Left kidney (tissue), 2 donors: ENCODE measurements around the gene UBAP2L. TPM values are rescaled to one million over a fixed set of nuclear protein-coding genes. Genes with fewer than 3 reads are reported as not detected.
A peak's percentile ranks its signal among the peaks of the same experiment; 100 is the strongest.
"Not testable (repeated sequence)": the region's sequence is repeated elsewhere in the genome, so short reads cannot be mapped to it uniquely, and the experiment has no call there.

Source experiments
- DNase-seq: peaks from one replicate; pipeline ENCODE4 v3.0.0-alpha.2; 2013
- polyA plus RNA-seq: library from polyadenylated mRNA; unstranded; fragments of 120-200 nt; gene quantifications from one replicate; pipeline ENCODE4 v1.2.1, GENCODE V29; 2013; ENCODE audit not compliant: insufficient read length

The UBAP2L gene
- polyA plus RNA-seq, 1 donor: 210 TPM

- DNase-seq: no peak
These were observed 19.6 kb downstream of the UBAP2L start for GRCh38 chr1:154240294-154240833.

DNA sequence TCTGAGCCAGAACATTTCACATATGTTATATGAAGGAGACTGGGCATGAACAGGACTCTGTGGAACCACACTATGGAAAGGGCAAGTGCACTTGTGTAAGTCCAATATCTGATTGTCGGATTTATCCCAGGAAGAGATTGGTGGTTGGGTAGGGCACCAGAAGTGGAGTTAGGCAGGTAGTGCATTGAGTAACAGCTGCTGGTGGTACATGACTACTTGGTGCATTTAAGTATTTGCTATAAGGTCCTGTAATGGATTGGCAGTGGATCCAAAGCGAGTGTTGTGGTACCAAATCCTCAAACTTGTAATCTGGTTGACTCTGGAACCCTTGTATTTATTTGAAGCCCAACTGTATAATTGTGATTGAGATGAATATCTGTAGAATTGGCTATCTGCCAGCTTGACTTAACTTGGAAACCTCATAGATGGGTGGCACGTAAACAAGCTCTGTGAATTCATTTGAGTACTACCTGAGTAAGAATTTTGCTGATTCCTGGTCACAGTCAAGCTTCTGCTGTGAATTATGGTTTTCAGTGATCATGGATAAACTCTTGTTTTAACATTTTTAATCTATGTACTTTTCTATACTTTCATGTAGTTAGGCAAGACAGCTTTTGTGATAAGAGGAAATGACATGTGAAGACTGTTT is 21.1 kb downstream of the UBAP2L start:
- no peak for DNase-seq

DNA sequence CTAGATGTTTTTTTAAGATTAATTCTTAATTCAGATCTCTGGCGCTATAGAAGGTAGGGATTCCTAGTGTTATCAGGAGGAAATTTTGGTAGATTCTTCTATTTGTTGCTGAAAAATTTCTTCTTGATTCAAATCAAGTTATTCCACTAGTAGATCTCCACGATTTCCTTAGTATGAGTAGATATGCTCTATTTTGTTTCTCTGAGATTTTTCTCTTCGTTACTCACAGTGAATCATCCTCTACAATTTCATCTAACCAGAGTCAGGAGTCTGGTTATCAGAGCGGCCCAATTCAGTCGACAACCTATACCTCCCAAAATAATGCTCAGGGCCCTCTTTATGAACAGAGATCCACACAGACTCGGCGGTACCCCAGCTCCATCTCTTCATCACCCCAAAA is 32.9 kb downstream of the UBAP2L start:
- no peak for DNase-seq

DNA sequence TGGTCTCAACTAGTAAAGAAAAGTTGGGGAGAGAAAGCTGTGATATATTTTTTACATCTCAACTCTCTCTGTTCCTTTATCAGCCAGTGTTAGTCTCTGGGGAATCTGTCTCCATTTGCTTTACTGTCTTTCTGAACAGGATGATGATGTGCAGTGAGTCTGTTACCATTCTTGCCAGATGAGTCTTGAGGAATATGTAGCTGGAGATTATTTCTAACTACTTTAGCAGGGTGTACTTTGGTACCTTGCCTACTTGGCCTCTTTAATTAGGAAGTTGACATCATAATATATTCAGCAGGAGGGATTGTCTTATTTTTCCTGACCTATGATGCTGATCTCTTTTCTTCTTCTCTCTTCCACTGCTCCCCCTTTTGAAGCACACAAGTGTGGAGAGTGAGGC is 35.9 kb downstream of the UBAP2L start:
- no peak for DNase-seq

- no peak for DNase-seq
These were observed 38.0 kb downstream of the UBAP2L start for GRCh38 chr1:154258784-154259183.

GRCh38 chr1:154260127-154260526 is 39.4 kb downstream of the UBAP2L start:
- DNase-seq: no peak

DNA sequence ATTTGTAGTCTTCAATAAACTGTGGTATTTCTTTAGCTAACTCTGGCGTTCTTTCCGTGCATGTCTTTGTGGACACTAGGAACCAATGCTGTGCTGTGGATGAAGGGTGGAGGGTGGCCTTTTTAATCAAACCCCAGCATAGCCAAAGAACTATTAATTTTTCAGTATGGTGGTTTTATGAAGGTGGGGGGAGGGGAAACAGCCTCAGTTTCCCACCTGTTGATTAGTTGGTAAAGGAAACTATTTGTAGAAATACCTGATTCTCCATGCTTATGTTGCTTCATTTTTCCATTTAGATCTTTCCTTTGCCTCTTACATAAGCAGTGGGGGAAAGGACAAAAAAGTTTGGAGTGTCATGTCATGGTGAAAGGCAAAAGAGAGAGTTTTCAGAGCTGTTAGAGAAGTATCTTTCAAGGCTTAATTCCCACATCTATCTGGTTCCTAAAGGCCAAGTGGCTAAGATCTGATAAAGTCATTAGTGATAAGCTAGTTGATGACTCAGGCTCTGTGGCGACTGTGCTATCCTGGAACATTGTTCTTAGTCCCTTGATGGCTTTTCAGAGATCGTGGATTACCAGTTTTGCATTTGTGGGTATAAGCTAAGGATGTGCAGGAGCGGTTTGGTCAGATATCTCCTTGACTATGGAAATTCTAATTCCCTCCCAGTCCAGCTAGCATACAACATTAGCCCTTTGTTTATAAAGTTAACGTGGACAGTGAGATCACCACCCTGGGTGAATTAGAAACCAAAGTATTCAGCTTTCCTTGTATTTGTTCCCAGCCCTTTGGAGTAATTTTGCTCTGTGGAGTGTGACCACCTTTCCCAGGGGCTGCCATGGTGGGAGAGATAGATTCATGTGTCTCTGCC is 42.9 kb downstream of the UBAP2L start:
- DNase-seq: no peak

- no peak for DNase-seq
These were observed 43.7 kb downstream of the UBAP2L start for GRCh38 chr1:154264454-154264853.

DNA sequence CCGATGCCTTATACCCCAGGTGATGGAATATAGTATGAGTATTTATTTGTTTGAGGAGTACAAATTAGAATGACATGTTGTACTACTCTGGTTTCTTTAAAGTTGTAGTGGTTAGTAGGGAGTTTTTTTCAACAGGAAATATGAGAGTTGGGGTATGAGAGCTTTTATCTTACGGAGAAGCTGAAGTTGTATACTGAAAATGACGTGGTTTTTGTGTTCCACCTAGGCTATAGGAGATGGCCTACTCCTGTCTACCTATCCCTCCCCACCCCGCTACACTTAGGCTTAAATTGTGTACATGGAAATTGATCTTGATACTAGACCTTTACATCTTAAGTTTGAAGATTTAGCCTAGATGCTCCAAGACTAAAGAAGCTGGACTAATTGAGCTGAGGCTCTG is 44.8 kb downstream of the UBAP2L start:
- DNase-seq: no peak

- no peak for DNase-seq
These were observed 50.1 kb downstream of the UBAP2L start for GRCh38 chr1:154270833-154271232.

- peak; percentile 93 for DNase-seq
These were observed 51.7 kb downstream of the UBAP2L start, which contains the start of gene HAX1 for GRCh38 chr1:154272217-154272998. HAX1 (plus strand) TSS chr1:154272629; CDS start chr1:154272724, 95 bp downstream.

- DNase-seq: no peak
These were observed 52.3 kb downstream of the UBAP2L start for GRCh38 chr1:154272999-154273563.

DNA sequence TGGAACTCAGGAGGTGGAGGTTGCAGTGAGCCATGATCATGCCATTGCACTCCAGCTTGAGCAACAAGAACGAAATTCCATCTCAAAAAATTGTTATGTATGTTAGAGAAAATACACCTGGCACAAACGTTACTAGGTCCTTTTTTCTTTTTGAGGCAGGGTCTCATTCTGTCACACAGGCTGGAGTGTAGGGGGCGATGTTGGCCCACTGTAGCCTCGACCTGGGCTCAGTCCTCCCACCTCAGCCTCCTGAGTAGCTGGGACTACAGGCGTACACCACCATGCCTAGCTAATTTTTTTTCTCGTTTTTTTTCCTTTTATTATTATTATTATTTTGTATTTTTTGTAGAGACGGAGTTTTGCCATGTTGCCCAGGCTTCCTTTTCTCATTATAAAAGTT is 56.0 kb downstream of the UBAP2L start:
- DNase-seq: no peak

DNA sequence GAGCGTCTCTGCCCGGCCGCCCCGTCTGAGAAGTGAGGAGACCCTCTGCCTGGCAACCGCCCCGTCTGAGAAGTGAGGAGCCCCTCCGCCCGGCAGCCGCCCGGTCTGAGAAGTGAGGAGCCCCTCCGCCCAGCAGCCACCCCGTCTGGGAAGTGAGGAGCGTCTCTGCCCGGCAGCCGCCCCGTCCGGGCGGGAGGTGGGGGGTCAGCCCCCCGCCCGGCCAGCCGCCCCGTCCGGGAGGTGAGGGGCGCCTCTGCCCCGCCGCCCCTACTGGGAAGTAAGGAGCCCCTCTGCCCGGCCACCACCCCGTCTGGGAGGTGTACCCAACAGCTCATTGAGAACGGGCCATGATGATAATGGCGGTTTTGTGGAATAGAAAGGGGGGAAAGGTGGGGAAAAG is 66.8 kb downstream of the UBAP2L start:
- not testable (repeated sequence) for DNase-seq

GRCh38 chr1:154288661-154289060 is 67.9 kb downstream of the UBAP2L start:
- DNase-seq: no peak

DNA sequence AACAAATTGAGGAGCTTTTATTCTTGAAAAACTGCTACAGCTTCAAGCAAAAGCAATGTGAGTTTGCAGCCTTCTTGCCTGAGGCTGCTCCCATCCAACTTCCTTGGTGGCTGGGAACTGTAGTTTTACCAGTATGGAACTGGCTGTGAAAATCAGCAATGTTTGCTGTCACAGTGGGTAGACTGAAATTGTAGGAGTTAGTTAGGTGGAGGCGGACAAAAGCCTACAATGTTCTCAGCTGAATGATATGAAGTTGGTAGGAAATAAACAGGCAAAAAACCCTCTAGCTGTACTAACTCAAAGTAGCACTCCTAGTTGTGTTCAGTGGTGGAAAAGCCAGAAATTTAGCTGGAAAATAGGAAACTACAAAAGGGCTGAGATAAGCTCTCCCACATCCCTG is 70.2 kb downstream of the UBAP2L start:
- no peak for DNase-seq

DNA sequence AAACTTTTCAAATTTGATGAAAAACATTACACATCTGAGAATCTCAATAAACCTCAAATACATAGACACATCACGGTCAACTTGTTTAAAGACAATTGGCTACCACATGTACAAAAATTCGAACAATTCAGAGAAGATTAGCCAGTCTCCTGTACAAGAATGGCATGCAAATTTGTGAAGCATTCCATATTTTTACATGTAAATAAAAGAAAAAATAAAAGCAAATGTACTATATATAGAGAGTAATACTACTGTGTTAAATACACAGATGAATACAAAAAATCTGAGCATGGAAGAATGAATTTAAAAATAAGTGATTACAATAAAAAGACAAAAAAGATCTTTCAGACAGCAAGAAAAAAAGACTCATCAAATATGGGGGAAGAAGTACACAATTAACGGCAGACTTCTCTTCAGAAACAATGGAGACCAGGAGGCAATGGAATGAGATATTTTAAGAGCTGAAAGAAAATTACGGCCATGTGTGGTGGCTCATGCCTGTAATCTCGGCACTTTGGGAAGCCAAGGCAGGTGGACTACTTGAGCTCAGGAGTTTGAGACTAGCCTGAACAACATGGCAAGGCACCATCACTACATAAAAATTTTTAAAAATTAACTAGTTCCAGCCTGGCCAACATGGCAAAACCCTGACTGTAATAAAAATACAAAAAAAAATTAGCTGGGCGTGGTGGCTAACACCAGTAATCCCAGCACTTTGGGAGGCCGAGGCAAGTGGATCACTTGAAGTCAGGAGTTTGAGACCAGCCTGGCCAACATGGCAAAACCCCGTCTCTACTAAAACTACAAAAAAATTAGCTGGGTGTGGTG is 74.9 kb downstream of the UBAP2L start:
- DNase-seq: no peak

- no peak for DNase-seq
These were observed 80.8 kb downstream of the UBAP2L start for GRCh38 chr1:154301582-154301981.

- no peak for DNase-seq
These were observed 84.0 kb downstream of the UBAP2L start for GRCh38 chr1:154304664-154305337.

DNA sequence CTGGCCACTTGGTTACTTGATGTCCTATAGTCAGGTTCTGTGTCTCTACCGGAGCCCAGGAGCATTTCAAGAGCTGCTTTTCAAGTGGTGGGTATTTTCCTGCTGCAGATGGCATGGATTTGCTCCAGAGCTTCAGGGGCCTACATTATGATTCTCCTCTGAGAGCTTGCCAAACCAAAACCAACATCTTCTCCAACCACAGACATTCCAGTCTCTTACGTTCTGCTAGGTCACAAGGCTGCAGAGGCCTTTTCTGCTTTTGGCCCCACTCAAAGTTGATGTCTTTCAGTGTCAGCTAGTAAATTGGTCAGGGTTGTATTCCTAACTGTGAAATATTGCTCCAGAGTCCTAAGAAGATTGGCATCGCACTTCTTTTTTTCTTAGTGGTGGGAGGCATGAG is 85.4 kb downstream of the UBAP2L start:
- no peak for DNase-seq
